GM15510 (cell line): ENCODE data around the gene MTA3.

ENCODE experiments used
- POLR2A ChIP-seq: IDR thresholded peaks from 3 replicates; pipeline ENCODE4 v1.6.1; 2011; ENCODE audit warnings: borderline replicate concordance; ENCODE audit not compliant: insufficient read length; ENCODE audit errors: extremely low read depth

MTA3 gene

GRCh38 chr2:42791606-42792005 lies 223.2 kb downstream of the MTA3 start:
- TF ChIP-seq POLR2A = no peak

GRCh38 chr2:42792087-42792582 lies 223.7 kb downstream of the MTA3 start:
- TF ChIP-seq POLR2A = peak; percentile 62

DNA sequence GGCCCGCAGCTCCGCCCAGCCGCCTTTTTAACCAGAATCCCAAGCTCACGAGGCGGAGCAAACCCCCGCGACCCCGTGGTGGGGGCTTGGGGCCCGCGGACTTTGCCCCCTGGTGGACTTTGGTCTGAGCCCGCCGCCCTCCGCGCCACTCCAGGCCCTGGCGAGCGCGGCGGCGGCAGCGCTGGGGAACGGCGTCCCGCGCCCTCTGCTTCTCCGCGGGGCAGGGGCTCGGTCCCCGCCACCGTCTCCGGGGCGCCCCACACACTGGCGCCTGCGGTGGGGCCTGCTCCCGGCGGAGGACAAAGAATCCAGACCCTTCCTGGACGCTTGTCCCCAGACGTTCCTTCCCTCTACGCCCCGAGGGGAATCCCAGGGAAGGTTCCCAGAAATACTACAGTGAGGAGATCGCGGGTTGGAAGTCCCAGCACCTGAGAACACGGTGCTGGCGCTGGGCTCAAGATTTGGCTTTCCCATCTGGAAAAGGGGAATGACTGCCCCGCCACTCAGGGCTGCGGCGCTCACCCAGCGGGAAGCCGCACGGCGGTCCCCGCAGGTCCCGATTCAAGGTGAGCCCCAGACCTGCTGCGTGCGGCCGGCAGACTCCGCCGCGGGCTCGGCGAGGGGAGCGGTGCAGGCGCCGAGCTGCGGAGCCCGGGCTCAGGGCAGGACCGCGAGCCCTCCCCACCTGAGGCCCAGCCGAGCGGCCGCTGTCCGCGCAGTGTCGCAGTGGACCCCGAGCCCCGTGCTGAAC lies 224.3 kb downstream of the MTA3 start, which contains the start of gene HAAO:
Gene HAAO, minus strand, starts transcription at position 1 of the 751 bp plus-strand sequence. CDS start 47 bp downstream, outside the sequence.
- TF ChIP-seq POLR2A = peak; percentile 28

DNA sequence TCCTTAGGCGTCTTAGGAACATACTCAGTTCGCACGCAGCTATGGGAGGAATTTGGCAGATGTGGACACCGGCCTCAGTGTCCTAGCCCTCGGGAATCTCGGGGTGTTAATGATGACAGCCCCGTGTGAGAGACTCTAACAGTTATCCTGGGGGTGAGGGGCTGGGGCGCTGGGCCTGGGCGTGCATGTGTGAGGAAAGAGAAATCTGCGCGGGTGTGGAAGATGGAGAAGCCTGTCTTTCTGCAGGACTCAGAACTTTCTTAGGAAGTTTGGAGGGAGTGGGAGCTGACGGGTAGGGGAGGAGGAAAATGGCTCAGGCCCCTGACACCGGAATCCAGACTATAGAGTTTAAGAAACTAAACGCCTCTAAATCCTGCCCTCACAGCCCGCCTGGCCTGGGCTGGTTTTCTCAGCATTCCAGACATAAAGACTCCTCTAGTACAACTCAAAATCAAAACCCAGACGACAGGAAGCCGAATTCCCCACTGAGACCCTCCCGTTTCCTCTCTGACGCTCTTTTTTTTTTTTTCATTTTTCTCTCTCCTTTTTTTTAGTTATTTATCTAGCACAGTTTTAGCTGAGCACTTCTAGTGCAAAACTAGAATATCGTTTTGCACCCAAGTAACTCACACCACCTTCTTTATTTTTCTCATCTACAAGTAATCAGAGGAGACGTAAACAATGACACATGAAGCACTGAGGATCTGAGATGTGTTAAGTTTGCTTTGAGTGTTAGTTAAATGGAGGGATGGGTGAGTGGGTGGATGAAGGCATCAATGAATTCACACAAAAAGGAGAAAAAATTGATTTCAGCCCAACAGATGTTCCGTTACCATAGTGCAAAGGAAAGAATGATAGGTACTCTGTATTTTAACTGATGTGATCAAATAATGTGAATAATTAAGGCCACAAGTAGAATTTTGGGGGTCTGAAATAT lies 225.2 kb downstream of the MTA3 start:
- TF ChIP-seq POLR2A = no peak

DNA sequence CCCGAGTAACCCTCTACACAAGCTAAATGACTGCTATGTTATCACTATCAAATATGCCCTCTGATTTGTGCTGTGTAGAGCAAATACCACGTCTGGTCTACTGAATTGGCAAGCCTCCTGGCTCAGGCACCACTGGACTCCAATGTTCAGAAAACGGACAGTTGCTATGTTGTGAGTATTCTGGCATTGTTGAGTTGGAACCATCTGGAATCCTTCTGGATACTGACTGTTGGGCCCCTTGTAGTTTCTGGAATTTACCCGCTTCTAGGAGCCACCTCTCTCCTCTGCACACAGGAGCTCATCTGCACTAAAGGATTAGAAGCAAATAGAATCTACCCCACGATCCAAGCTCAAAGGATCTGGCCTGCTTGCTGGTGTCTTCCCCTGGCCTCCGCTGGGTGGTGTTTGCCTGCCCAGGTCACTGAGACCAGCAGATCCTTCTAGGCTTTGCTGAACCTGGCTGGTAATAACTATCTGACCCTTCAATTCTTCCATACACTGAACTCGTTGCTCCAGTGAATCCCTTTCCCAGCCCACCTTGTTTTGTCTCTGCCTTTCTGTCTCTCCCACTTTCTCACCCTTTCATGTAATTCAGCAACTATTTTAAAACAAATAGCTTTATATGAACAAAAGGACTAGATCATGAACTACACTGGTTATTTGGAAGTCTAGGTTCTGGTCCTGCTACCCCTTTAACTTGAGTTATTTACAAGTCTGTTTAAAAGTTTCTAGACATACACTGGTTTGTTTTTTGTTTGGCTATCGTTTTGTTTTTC lies 226.0 kb downstream of the MTA3 start:
- peak; percentile 24 for TF ChIP-seq POLR2A

- no peak for TF ChIP-seq POLR2A
These were observed 226.8 kb downstream of the MTA3 start for GRCh38 chr2:42795275-42795674.

DNA sequence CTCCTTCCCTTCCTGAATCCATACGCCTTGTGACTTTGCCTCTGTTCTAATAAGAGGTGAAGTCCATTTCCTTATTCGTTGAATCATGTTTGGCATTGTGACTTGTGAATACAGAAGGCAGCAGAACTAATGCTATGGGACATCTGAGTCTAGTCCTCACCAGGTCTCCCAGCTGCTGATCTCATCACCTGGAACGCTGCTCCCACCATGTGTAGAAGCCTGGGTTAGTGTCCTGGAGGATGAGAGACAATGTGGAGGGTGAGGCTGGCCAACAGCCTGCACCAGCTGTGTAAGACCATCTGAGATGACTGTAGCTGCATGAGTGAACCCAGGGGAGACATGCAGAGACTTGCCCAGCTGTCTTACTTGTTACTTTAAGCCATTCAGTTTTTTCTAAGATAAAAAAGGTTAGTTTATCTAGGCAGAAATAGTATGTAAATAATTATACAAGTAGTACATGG lies 227.4 kb downstream of the MTA3 start:
- TF ChIP-seq POLR2A = peak; percentile 46

DNA sequence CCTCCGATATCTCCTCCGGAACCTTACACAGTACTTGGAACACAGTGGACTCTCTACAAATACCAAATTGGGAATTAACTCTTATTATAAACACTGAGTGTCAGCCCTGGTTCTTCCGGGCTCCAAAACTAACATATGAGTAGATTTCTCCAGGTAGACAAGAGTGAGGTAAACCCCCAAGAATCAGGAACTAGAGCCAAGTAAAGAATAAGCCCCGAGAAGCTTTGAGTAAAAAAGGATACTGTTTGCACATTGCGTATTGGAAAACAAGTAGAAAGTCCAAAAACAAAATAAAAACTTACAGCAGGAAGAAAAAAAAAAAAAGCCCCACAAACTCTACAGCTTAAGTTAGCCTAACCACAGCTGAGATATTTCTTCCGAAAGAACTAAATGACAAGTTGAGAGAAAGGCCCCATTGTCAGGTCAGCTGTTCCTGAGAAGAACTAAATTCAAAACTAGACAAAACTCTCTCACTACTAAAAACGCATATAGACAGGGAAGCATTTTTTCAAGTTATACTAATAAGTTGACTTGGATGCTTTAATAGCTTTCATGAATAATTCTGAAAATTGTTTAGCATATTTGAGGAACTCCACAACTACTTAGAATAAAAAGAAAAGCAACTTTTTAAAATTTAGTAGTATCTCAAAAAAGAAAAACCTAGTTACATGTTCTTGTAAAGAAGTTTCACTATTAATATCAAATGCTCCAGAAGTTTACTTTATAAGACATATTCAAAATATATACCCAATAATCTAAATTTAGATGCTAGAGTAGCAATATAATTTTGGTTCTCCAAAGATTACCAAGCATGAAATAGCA lies 228.2 kb downstream of the MTA3 start:
- no peak for TF ChIP-seq POLR2A

- no peak for TF ChIP-seq POLR2A
These were observed 228.8 kb downstream of the MTA3 start for GRCh38 chr2:42797281-42797680.

- TF ChIP-seq POLR2A = no peak
These were observed 231.4 kb downstream of the MTA3 start for GRCh38 chr2:42799881-42800280.

DNA sequence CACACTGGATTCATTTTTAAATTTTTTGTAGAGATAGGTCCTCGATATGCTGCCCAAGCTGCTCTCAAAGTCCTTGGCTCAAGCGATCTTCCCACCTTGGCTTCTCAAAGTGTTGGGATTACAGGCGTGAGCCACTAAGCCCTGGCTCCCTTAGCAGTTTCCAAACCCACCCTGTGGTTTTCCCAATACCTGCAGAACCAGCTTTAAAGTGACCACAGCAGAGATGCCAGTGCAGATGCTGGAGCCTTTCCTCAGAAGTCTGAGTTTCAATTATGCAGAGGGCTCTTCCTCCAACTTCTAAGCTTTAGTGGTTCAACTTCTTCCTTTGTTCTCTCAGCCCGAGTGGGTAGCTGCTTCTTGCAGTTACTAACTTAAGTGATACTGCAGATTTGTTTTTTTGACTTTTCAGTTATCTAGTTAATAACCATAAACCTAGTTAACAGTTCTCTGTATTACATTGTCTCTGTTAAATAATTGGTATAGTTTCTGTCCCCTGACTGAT lies 232.1 kb downstream of the MTA3 start:
- no peak for TF ChIP-seq POLR2A

DNA sequence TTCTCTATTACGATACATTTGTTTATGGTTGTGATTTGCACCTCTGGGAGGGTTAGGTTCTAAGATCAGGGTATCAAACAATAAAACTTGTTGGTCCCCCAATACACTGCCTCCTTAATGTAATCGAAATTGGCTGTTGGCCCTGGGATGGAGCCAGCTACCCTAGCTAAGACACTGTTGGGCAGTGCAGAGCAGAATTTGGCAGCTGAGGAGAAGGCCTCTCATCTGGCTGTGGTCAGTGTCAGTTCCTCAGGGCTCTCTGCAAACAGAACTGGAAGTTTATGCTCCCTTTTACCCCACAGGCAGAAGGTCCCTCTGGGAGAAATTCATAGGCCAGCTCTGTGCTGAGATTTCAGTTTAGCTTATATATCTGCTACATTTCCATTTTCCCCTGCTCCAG lies 232.5 kb downstream of the MTA3 start:
- no peak for TF ChIP-seq POLR2A

DNA sequence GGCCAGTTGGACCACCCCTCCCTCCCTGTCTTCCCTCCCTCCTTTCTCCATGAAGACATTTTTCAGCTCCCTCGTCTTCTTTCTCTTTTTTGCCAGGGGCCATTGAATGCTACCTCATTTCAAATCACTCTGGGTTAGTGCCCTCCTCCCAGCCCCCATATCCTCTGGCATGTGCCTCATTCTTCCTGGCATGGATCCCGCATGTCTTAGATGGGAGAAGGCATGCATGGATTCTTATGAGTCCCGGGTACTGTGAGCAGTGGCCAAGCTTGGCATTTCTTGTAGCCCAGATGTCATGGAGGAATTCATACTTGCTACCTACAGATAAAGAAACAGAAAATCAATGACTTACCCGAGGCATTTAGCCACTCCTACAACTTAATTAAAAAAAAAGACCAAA lies 232.9 kb downstream of the MTA3 start:
- TF ChIP-seq POLR2A = no peak
